Mucosa of gallbladder (tissue), 1 donor: ENCODE data around the gene AK5. TPM values are rescaled to one million over a fixed set of nuclear protein-coding genes. Genes with fewer than 3 reads are reported as not detected.
"Not testable (repeated sequence)": the region's sequence is repeated elsewhere in the genome, so short reads cannot be mapped to it uniquely, and the experiment has no call there.

ENCODE experiments used
- DNase-seq: peaks from one replicate; pipeline ENCODE4 v3.0.0-alpha.2; 2020; ENCODE audit warnings: low spot score
- total RNA-seq: library from RNA; stranded (reverse); gene quantifications from one replicate; pipeline ENCODE4 v1.2.1, GENCODE V29; 2021
- donor health status: DM: no; HTN: no; CAD: no.

Gene AK5
- total RNA-seq, 1 donor from 2014 or later: 1.2 TPM

DNA sequence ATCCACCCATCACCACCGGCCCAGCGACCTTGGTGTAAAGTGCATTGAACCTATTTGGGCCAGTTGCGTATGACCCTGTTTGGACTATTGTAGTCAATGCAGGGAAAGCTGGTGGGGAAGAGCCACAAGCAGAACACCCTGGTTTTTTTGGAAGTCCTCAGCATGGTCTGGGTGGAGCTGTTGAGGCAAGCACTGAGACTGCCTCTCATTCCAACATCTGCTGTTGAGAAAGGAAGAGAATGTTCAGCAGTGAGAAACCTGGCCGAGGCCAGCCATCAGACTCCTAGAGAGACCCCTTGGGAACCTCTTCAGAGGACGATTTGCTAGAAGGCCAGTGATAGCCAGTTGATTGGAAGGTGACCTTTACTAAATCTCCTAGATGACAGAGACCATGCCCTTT is 217.6 kb downstream of the AK5 start:
- no peak for DNase-seq

- DNase-seq: no peak
These were observed 223.2 kb downstream of the AK5 start for GRCh38 chr1:77504986-77505385.

DNA sequence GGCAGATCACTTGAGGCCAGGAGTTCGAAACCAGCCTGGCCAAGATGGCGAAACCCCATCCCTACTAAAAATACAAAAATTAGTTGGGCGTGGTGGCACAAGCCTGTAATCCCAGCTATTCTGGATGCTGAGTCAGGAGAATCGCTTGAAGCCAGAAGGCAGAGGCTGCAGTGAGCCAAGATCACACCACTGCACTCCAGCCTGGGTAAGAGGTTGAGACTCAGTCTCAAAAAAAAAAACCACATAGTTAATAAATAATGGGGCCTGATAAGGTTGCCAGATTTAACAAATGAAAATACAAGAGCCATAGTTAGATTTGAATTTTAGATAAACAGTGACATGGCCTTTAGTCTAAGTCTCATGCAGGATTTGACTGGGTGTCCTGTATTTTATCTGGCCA is 225.0 kb downstream of the AK5 start:
- DNase-seq: peak; percentile 39

DNA sequence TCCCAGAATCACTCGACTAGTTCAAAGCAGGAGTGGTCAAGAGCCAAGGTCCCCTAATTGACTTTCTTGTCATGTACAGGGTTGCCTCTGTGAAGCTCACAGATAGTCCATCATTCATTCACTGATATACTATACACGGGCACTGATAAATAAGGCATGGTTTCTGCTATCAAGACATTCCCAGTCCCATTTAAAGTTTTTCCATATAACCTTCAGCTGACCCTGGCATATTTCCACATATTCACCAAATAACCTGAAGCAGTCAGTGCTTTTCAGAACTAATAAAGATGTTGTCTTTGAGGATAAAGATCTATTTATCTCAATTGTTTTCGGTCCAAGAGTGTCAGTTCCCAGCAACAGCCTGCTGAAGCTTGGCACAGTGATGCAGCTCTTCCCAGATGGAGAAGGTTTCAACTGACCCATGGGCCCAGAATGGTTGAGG is 227.3 kb downstream of the AK5 start:
- no peak for DNase-seq

DNA sequence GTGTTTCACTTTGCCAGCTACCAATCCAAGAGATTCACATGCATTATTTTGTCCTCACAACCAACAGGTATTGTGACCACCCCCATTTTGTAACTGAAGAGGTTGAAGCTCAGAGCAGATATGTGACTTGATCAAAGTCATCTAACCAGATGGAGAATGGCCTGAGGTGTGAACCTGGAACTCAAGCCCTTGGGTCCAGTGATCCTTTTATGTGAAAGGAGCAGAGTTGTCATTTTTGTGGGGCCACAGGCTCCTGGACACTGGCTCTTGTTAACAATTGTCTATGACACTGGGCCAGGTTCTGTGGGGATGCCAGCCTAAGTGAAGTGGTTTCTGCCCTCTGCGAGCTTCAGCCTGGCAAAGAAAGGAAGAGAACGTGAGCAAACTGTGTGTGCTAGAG is 228.1 kb downstream of the AK5 start:
- no peak for DNase-seq

- no peak for DNase-seq
These were observed 229.6 kb downstream of the AK5 start for GRCh38 chr1:77511440-77511840.

DNA sequence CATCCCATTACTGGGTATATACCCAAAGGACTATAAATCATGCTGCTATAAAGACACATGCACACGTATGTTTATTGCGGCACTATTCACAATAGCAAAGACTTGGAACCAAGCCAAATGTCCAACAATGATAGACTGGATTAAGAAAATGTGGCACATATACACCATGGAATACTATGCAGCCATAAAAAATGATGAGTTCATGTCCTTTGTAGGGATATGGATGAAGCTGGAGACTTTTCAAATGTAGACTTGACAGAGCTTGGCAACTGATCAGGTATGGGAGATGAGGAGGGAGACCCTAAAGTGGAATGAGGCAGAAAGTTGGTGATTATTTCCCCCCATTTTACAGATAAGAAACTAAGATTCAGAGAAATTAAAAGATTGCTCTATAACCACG is 230.8 kb downstream of the AK5 start:
- not testable (repeated sequence) for DNase-seq

DNA sequence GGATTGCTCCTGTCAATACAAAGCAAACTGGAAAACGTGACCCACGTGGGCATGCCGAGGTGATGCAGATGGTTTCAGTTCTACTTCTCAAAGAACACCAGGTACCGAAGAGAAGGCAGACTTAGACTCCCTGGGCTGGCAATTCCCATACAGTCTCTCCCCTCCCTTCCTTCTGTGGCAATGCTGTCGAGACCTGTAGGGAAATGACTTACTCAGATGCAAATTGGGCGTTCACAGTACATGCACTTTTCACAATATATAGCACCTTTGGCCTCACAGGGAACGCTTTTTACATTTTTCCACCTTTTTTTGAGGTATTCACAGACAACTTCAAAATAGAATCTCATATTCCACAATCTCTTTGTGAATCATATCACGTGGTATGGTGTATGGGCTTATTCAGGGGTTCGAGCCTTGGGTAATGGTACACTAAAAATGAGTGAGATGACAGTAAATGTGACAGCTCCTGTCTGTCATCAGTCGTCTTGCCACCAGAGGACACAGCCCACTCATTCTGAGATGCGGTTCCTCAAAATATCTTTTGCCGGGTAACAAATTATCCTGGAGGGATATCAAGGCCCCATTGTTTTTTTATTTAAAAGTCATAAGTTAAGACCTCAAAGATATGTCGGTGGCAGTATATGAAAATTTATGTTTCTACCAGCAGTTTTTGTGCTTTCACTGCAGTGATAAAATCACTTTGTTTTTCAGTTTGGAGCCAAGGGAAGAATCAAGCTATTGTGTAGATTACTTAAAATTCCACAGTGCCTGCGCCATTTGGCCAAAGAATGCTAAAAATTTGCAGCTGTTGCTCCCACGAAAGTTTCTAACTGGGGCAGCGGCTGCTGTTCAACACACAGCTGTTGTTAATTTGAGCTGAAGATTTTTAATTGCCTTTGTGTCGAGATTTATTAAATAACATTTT is 232.3 kb downstream of the AK5 start:
- DNase-seq: peak; percentile 18

- no peak for DNase-seq
These were observed 233.3 kb downstream of the AK5 start for GRCh38 chr1:77514921-77515776.

- no peak for DNase-seq
These were observed 234.3 kb downstream of the AK5 start for GRCh38 chr1:77516106-77516505.

DNA sequence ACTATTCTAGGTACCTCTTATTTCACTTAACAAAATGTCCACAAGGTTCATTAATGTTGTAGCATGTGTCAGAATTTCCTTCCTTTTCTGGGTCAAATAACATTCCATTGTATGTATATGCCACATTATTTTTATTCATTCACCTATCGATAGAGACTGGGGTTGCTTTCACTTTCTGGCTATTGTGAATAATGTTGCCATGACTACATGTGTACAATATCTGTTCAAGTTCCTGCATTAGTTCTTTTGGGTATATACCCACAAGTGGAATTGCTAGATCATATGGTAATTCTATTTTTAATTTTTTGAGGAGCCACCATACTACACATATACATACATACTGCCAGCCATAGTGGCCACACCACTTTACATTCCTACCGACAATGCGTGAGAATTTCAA is 242.2 kb downstream of the AK5 start:
- no peak for DNase-seq

DNA sequence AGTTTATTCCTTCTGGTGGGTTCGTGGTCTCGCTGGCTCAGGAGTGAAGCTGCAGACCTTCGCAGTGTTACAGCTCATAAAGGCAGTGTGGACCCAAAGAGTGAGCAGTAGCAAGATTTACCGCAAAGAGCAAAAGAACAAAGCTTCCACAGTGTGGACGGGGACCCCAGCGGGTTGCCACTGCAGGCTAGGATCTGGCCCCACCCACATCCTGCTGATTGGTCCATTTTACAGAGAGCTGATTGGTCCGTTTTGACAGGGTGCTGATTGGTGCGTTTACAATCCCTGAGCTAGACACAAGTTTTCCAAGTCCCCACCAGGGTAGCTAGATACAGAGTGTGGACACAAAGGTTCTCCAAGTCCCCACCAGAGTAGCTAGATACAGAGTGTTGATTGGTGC is 249.3 kb downstream of the AK5 start:
- DNase-seq: not testable (repeated sequence)

- DNase-seq: not testable (repeated sequence)
These were observed 249.9 kb downstream of the AK5 start for GRCh38 chr1:77531596-77532280.

DNA sequence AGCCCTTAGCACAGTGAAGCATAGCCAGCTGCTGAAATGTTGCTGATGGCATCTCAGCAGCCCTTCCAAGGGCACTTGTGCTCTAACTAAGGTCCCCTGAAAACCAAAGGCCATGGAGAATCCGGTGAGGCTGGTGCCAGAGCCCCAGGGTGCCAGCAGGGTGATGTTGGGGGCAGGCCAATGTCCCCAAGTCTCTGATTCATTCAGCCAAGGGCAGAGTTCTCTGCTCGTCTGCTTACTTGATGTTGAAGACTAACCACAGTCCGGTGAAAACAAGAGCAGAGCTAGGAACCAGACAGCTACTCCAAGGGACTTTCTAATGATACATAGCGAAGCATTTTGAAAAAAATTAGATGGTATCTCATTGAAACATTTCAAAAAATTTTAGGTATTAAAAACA is 250.8 kb downstream of the AK5 start:
- DNase-seq: no peak

DNA sequence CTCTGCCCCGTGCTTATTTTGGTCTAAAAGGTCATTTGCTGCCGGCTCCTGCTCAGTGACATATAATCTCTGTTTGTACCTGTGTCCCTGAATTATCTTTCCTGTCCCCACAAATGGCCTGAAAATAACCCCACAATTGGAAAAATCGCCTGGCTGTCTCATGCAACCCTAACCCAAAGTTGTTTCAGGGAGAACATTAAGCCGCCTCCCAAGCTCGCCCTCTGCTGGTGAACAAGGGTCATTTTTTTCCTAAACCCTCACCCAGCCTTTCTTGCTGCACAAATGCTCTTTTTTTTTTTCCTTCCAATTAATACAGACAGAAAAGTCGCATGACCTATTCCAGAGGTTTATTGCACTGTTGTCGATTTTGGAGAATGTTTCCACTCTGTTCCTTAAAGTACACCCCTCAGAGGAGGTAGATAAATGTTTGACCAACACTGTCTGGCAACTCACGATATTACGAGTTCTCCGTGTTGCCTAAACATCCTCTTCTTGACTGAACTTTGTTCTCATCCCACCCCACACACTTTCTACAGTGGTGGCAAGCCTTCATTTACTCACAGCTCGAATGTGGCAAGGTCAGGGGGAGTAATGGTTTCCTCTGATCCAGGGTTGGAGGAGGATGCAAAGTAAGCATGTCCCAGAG is 252.0 kb downstream of the AK5 start:
- peak; percentile 51 for DNase-seq

- DNase-seq: no peak
These were observed 252.6 kb downstream of the AK5 start for GRCh38 chr1:77534456-77534855.

- no peak for DNase-seq
These were observed 255.0 kb downstream of the AK5 start for GRCh38 chr1:77536813-77537212.

GRCh38 chr1:77538956-77539518 is 257.2 kb downstream of the AK5 start:
- DNase-seq: no peak

DNA sequence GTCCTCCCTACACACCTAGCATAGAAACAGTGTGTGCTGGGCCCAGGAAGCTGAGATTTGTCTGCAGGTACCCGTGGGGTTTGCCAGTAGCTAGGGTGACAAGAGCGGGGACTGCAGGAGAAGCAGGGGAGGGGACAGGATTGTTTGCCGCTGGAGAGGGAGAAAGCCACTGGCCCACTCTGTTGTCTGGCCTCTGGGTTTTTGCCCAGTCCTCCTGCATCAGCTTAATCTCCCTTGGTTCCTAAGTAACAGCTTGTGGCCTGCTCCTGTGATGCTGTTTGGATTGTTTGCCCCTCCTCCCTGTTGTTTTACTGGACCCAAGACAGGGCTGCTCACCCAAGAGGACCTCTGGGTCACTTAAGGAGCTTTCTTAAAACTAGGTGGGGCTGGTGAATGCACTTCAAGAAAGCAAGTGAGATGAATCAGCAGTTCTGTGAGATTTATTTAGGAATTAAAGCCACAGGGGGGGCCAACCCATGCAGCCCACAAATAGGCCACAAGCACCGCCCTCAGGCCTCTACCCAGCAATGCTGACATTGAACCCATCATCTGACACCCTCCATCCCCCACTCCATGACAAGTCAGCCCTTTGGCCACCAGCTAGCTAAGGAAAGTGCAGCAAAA is 257.8 kb downstream of the AK5 start:
- no peak for DNase-seq

DNA sequence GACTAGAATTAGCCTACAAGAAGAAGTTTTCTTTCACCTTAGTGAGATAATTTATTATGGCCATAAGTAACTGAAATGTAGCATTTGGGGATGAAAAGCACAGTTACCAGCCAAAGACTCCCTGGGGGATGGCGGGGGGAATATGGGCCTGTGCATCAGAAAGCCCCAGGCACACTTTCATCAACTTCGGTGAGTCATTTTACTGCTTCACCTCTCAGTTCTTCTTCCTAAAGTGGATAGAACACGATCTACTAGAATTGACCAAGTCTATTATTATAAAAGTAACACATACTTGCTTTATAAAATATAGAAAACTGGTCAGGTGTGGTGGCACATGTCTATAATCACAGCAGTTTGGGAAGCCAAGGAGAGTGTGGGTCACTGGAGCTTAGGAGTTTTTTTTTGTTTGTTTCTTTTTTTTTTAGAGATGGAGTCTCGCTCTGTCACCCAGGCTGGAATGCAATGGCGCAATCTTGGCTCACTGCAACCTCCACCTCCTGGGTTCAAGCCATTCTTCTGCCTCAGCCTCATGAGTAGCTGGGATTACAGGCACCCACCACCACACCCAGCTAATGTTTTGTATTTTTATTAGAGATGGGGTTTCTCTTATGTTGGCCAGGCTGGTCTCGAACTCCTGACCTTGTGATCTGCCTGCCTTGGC is 258.8 kb downstream of the AK5 start:
- DNase-seq: no peak
